ENCODE results near the gene LDLRAD4.
A peak's percentile ranks its signal among the peaks of the same experiment; 100 is the strongest.

Gene LDLRAD4

GRCh38 chr18:13611142-13611600 lies 392.6 kb downstream of the LDLRAD4 start:
- TF ChIP-seq POLR2A (IDR thresholded peaks at IDR 0.05; ENCODE audit: low read depth, low read length) = no peak; the same call in 1 of the 2 replicates
- no peak for TF ChIP-seq PAX5 (IDR thresholded peaks at IDR 0.05; ENCODE audit: insufficient read depth, low read length, severe bottlenecking)
- TF ChIP-seq TAF1 (IDR thresholded peaks at IDR 0.05; ENCODE audit: low read depth, low read length) = no peak
- TF ChIP-seq SPI1 (IDR thresholded peaks at IDR 0.05; ENCODE audit: low read depth, low read length) = no peak
- TF ChIP-seq POU2F2 (IDR thresholded peaks at IDR 0.05; ENCODE audit: low read depth, low read length) = 0 out of 2 replicates have a peak, but pooled peaks have one; percentile 16
- FAIRE-seq (peak; percentile 96), DNase-seq (ENCODE audit: insufficient read length, low spot score) (no peak)

GRCh38 chr18:13611601-13612195 lies 393.1 kb downstream of the LDLRAD4 start:
- TF ChIP-seq POLR2AphosphoS5 (IDR thresholded peaks at IDR 0.05; ENCODE audit: low read depth, low read length) (no peak; the same call in none of the 2 replicates), POU2F2 (IDR thresholded peaks at IDR 0.05; ENCODE audit: low read depth, low read length) (peak; percentile 20; the same call in 1 of the 2 replicates)
- no peak for FAIRE-seq
- no peak for DNase-seq (ENCODE audit: insufficient read length, low spot score)

GRCh38 chr18:13612196-13612997 lies 393.8 kb downstream of the LDLRAD4 start:
- TF ChIP-seq SPI1 (IDR thresholded peaks at IDR 0.05; ENCODE audit: low read depth, low read length) (no peak), PAX5 (IDR thresholded peaks at IDR 0.05; ENCODE audit: insufficient read depth, low read length, severe bottlenecking) (no peak), POLR2A (IDR thresholded peaks at IDR 0.05; ENCODE audit: low read depth, low read length) (peak; percentile 90), POLR2AphosphoS5 (IDR thresholded peaks at IDR 0.05; ENCODE audit: low read depth, low read length) (peak; percentile 88), TAF1 (IDR thresholded peaks at IDR 0.05; ENCODE audit: low read depth, low read length) (peak; percentile 27; the same call in 1 of the 2 replicates), POU2F2 (IDR thresholded peaks at IDR 0.05; ENCODE audit: low read depth, low read length) (no peak)
- DNase-seq (ENCODE audit: insufficient read length, low spot score) (no peak), FAIRE-seq (peak; percentile 99)

GRCh38 chr18:13613099-13613498 lies 394.5 kb downstream of the LDLRAD4 start:
- no peak for FAIRE-seq
- no peak for TF ChIP-seq PAX5 (IDR thresholded peaks at IDR 0.05; ENCODE audit: insufficient read depth, low read length, severe bottlenecking)
- TF ChIP-seq SPI1 (IDR thresholded peaks at IDR 0.05; ENCODE audit: low read depth, low read length) = no peak
- no peak for TF ChIP-seq POLR2AphosphoS5 (IDR thresholded peaks at IDR 0.05; ENCODE audit: low read depth, low read length)
- no peak for TF ChIP-seq POLR2A (IDR thresholded peaks at IDR 0.05; ENCODE audit: low read depth, low read length)
- TF ChIP-seq POU2F2 (IDR thresholded peaks at IDR 0.05; ENCODE audit: low read depth, low read length) = no peak
- no peak for TF ChIP-seq TAF1 (IDR thresholded peaks at IDR 0.05; ENCODE audit: low read depth, low read length)
- DNase-seq (ENCODE audit: insufficient read length, low spot score) = no peak

- FAIRE-seq (peak; percentile 92), DNase-seq (ENCODE audit: insufficient read length, low spot score) (no peak)
- peak; percentile 84 for TF ChIP-seq POU2F2 (IDR thresholded peaks at IDR 0.05; ENCODE audit: low read depth, low read length)
- no peak; the same call in none of the 2 replicates for TF ChIP-seq POLR2AphosphoS5 (IDR thresholded peaks at IDR 0.05; ENCODE audit: low read depth, low read length)
- TF ChIP-seq TAF1 (IDR thresholded peaks at IDR 0.05; ENCODE audit: low read depth, low read length) = peak; percentile 41; the same call in 1 of the 2 replicates
- TF ChIP-seq SPI1 (IDR thresholded peaks at IDR 0.05; ENCODE audit: low read depth, low read length) = peak; percentile 91
- peak; percentile 62 for TF ChIP-seq POLR2A (IDR thresholded peaks at IDR 0.05; ENCODE audit: low read depth, low read length)
Observed at GRCh38 chr18:13613591-13614501, 395.3 kb downstream of the LDLRAD4 start.

GRCh38 chr18:13614641-13615288 lies 396.2 kb downstream of the LDLRAD4 start:
- DNase-seq (ENCODE audit: insufficient read length, low spot score) (no peak), FAIRE-seq (peak; percentile 92)
- TF ChIP-seq TAF1 (IDR thresholded peaks at IDR 0.05; ENCODE audit: low read depth, low read length) = peak; percentile 41
- TF ChIP-seq POLR2A (IDR thresholded peaks at IDR 0.05; ENCODE audit: low read depth, low read length) = peak; percentile 87; the same call in 1 of the 2 replicates
- peak; percentile 92 for TF ChIP-seq POLR2AphosphoS5 (IDR thresholded peaks at IDR 0.05; ENCODE audit: low read depth, low read length)
- TF ChIP-seq SPI1 (IDR thresholded peaks at IDR 0.05; ENCODE audit: low read depth, low read length) = no peak
- no peak; the same call in 1 of the 2 replicates for TF ChIP-seq POU2F2 (IDR thresholded peaks at IDR 0.05; ENCODE audit: low read depth, low read length)

GRCh38 chr18:13615432-13615861 lies 396.9 kb downstream of the LDLRAD4 start:
- DNase-seq (ENCODE audit: insufficient read length, low spot score) (no peak), FAIRE-seq (peak; percentile 52)
- no peak for TF ChIP-seq POLR2A (IDR thresholded peaks at IDR 0.05; ENCODE audit: low read depth, low read length)
- no peak for TF ChIP-seq TAF1 (IDR thresholded peaks at IDR 0.05; ENCODE audit: low read depth, low read length)
- TF ChIP-seq PAX5 (IDR thresholded peaks at IDR 0.05; ENCODE audit: insufficient read depth, low read length, severe bottlenecking) = no peak
- TF ChIP-seq POU2F2 (IDR thresholded peaks at IDR 0.05; ENCODE audit: low read depth, low read length) = no peak
- no peak for TF ChIP-seq POLR2AphosphoS5 (IDR thresholded peaks at IDR 0.05; ENCODE audit: low read depth, low read length)
- TF ChIP-seq SPI1 (IDR thresholded peaks at IDR 0.05; ENCODE audit: low read depth, low read length) = no peak

GRCh38 chr18:13616041-13616440 lies 397.5 kb downstream of the LDLRAD4 start:
- no peak for DNase-seq (ENCODE audit: insufficient read length, low spot score)
- TF ChIP-seq POLR2A (IDR thresholded peaks at IDR 0.05; ENCODE audit: low read depth, low read length) = no peak
- TF ChIP-seq POLR2AphosphoS5 (IDR thresholded peaks at IDR 0.05; ENCODE audit: low read depth, low read length) = 0 out of 2 replicates have a peak, but pooled peaks have one; percentile 14
- peak; percentile 26 for FAIRE-seq

Data from GM12891 (cell line).